K562 (cell line): ENCODE results near the gene TSSK2. TPM values are rescaled to one million over a fixed set of nuclear protein-coding genes. Genes with fewer than 3 reads are reported as not detected.
A peak's percentile ranks its signal among the peaks of the same experiment; 100 is the strongest.

ENCODE experiments used
- SIRT6 ChIP-seq: IDR thresholded peaks from one replicate; pipeline ENCODE4 v1.6.1; 2012; ENCODE audit warnings: low read depth, mild to moderate bottlenecking, control low read depth, inconsistent platforms, low read length, moderate library complexity
- SMAD1 ChIP-seq: fragments of 150-350 bp; IDR thresholded peaks from 2 replicates; pipeline ENCODE4 v1.6.1; 2014; ENCODE audit warnings: low read length, low read depth; ENCODE audit not compliant: partially characterized antibody
- TAF7 ChIP-seq: fragments of 450-650 bp; IDR thresholded peaks from 2 replicates; pipeline ENCODE4 v1.6.1; 2016; ENCODE audit warnings: missing genetic modification characterization, missing compliant biosample characterization
- polyA plus RNA-seq, 8 experiments: library from polyadenylated mRNA; depleted of rRNA in 4 of 8; stranded (reverse) in 5 of 8; unstranded in 3 of 8; fragments of >200 nt; fragmentation: Nextera tagmentation in 2 of 8; fragmentation: Illumina TruSeq in 1 of 8; extraction: Ambion mirVana in 2 of 8; extraction: Trizol in 1 of 8; gene quantifications; 2 replicates each; pipeline versions ENCODE4 v1.2.1 to v1.2.3, GENCODE V29; 2011 to 2014; ENCODE audit warnings: inconsistent platforms in 1 of 8, missing spikeins in 1 of 8
- total RNA-seq, 7 experiments: library from RNA; depleted of rRNA in 6 of 7; stranded (reverse); fragments of >200 nt in 6 of 7; fragmentation: Illumina TruSeq in 2 of 7; extraction: Trizol in 2 of 7; gene quantifications; 2 replicates each; pipeline versions ENCODE4 v1.2.1 to v1.2.3, GENCODE V29; 2011 to 2021; ENCODE audit warnings: low replicate concordance in 1 of 7
- TF ChIP-seq, protein P1 (sequence below): fragments of 250-450 bp; sonication (Bioruptor Pico); IDR thresholded peaks from 2 replicates; pipeline ENCODE4 v1.5.0; 2020; ENCODE audit warnings: mild to moderate bottlenecking, borderline replicate concordance
- TF ChIP-seq, protein P2 (sequence below), 2 experiments: fragments of 450-650 bp; formaldehyde crosslinking in 1 of 2; IDR thresholded peaks; 2 replicates each; pipeline versions ENCODE4 v1.4.0 to v1.6.1; 2014 to 2020; ENCODE audit warnings: mild to moderate bottlenecking in 2 of 2, borderline replicate concordance in 1 of 2, low read depth in 1 of 2
- TF ChIP-seq, protein P3 (sequence below): fragments of 250-450 bp; sonication (Bioruptor Pico); IDR thresholded peaks from 2 replicates; pipeline ENCODE4 v1.4.0; 2020
- TF ChIP-seq, protein P4 (sequence below): fragments of 450-650 bp; formaldehyde crosslinking; IDR thresholded peaks from 2 replicates; pipeline ENCODE4 v1.4.0; 2020; ENCODE audit warnings: mild to moderate bottlenecking, moderate library complexity
- TF ChIP-seq, protein P5 (sequence below): fragments of 250-450 bp; sonication (Bioruptor Pico); IDR thresholded peaks from 2 replicates; pipeline ENCODE4 v1.8.0; 2021; ENCODE audit warnings: borderline replicate concordance, mild to moderate bottlenecking, moderate library complexity; ENCODE audit not compliant: poor library complexity, severe bottlenecking

TSSK2 gene
- total and polyA plus RNA-seq, 9 of the 15 experiments (the other 6 are each of a cell fraction or from before 2014, with no cell fraction given), result 0.04 TPM; not detected in 8

DNA sequence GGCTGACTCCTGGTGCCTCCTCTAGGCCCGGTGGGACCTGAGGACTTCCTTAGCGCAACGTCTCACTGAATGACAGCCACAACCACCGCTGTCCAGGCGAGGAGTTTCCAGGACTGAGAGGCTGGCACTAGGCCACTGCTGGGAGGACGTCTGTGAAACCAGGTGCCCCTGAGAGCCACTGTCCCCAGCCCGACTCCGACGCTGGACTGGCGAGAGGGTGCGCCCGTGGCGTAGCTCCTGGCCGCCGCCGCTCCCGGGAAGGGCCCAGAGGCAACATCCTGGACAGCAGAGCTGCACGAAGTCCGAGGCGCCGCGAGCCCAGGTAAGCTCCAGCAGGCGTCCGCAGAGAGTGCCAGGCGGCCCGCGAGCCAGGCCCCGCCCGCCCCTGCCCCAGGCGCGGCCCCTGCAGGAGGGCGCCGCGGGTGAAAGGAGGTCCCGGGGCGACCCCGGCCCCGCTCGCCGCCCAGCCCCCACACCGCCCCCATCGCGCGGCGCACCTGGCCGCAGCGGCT, 9.4 kb upstream of the TSSK2 start (continued):
- TF ChIP-seq, protein P1, sequence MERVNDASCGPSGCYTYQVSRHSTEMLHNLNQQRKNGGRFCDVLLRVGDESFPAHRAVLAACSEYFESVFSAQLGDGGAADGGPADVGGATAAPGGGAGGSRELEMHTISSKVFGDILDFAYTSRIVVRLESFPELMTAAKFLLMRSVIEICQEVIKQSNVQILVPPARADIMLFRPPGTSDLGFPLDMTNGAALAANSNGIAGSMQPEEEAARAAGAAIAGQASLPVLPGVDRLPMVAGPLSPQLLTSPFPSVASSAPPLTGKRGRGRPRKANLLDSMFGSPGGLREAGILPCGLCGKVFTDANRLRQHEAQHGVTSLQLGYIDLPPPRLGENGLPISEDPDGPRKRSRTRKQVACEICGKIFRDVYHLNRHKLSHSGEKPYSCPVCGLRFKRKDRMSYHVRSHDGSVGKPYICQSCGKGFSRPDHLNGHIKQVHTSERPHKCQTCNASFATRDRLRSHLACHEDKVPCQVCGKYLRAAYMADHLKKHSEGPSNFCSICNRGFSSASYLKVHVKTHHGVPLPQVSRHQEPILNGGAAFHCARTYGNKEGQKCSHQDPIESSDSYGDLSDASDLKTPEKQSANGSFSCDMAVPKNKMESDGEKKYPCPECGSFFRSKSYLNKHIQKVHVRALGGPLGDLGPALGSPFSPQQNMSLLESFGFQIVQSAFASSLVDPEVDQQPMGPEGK (CRISPR knock-in tag), result no peak
- TF ChIP-seq, protein P2, sequence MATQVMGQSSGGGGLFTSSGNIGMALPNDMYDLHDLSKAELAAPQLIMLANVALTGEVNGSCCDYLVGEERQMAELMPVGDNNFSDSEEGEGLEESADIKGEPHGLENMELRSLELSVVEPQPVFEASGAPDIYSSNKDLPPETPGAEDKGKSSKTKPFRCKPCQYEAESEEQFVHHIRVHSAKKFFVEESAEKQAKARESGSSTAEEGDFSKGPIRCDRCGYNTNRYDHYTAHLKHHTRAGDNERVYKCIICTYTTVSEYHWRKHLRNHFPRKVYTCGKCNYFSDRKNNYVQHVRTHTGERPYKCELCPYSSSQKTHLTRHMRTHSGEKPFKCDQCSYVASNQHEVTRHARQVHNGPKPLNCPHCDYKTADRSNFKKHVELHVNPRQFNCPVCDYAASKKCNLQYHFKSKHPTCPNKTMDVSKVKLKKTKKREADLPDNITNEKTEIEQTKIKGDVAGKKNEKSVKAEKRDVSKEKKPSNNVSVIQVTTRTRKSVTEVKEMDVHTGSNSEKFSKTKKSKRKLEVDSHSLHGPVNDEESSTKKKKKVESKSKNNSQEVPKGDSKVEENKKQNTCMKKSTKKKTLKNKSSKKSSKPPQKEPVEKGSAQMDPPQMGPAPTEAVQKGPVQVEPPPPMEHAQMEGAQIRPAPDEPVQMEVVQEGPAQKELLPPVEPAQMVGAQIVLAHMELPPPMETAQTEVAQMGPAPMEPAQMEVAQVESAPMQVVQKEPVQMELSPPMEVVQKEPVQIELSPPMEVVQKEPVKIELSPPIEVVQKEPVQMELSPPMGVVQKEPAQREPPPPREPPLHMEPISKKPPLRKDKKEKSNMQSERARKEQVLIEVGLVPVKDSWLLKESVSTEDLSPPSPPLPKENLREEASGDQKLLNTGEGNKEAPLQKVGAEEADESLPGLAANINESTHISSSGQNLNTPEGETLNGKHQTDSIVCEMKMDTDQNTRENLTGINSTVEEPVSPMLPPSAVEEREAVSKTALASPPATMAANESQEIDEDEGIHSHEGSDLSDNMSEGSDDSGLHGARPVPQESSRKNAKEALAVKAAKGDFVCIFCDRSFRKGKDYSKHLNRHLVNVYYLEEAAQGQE (IDR thresholded peaks at IDR 0.05; ENCODE audit: borderline replicate concordance), result no peak; the same call in 1 of the 2 replicates
- TF ChIP-seq, protein P2 (CRISPR knock-in tag; IDR thresholded peaks at IDR 0.05; ENCODE audit: low read depth), result peak; percentile 77; the same call in 1 of the 2 replicates
- TF ChIP-seq SMAD1, result no peak
- TF ChIP-seq, protein P3, sequence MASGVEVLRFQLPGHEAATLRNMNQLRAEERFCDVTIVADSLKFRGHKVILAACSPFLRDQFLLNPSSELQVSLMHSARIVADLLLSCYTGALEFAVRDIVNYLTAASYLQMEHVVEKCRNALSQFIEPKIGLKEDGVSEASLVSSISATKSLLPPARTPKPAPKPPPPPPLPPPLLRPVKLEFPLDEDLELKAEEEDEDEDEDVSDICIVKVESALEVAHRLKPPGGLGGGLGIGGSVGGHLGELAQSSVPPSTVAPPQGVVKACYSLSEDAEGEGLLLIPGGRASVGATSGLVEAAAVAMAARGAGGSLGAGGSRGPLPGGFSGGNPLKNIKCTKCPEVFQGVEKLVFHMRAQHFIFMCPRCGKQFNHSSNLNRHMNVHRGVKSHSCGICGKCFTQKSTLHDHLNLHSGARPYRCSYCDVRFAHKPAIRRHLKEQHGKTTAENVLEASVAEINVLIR (CRISPR knock-in tag), result no peak
- TF ChIP-seq SIRT6, result peak; percentile 15
- TF ChIP-seq, protein P4, sequence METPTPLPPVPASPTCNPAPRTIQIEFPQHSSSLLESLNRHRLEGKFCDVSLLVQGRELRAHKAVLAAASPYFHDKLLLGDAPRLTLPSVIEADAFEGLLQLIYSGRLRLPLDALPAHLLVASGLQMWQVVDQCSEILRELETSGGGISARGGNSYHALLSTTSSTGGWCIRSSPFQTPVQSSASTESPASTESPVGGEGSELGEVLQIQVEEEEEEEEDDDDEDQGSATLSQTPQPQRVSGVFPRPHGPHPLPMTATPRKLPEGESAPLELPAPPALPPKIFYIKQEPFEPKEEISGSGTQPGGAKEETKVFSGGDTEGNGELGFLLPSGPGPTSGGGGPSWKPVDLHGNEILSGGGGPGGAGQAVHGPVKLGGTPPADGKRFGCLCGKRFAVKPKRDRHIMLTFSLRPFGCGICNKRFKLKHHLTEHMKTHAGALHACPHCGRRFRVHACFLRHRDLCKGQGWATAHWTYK, result no peak; the same call in 1 of the 2 replicates
- peak; percentile 56; the same call in 1 of the 2 replicates for TF ChIP-seq TAF7
- TF ChIP-seq, protein P5, sequence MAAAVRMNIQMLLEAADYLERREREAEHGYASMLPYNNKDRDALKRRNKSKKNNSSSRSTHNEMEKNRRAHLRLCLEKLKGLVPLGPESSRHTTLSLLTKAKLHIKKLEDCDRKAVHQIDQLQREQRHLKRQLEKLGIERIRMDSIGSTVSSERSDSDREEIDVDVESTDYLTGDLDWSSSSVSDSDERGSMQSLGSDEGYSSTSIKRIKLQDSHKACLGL (CRISPR knock-in tag), result no peak
